NCI-H2196 (cell line): ENCODE measurements around the gene CAMKMT.
A peak's percentile ranks its signal among the peaks of the same experiment; 100 is the strongest.

Experiments used
- DNase-seq: peaks from one replicate; lab custom pipeline; 2025; ENCODE audit not compliant: unreplicated experiment; lab: John Stamatoyannopoulos, UW

The CAMKMT gene

GRCh38 chr2:44638649-44639048 lies 276.9 kb downstream of the CAMKMT start:
- no peak for DNase-seq

- DNase-seq = no peak
Observed at GRCh38 chr2:44639399-44639798, 277.7 kb downstream of the CAMKMT start.

DNA sequence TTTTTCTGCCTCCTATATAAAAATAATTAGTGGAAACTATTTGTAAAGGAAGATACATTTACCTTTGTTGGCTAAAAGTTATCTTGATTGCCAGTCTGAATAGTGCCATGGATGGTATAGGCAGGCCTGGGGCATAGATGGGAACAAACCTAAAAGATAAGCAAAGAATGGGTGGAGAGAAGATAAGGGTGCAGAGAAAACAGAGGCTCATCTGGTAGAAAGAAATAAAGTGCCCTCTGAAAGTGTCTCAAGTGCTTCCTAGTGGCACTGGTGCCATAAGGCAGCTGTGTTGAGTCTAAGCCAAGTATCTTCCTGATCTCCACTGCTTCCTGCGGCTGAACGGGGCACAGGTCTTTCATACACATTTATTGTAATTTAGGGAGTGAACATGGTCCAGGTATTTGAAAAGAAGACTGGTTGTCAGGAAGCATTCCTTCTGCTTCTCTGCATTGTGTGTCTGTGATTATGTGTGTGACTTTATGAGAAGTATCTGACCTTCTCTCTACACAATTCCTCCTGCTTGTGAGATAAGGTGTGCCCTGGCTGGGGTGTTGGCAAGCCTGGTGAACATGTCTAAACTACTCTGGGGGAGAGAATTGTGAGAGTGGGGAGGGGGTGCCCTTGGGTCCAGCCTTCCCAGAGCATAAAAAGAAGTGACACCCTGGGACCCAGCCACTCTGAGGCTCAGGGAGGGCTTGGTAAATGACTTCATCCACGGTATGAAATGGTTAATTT lies 280.5 kb downstream of the CAMKMT start:
- DNase-seq = peak; percentile 39

GRCh38 chr2:44645937-44646336 lies 284.2 kb downstream of the CAMKMT start:
- DNase-seq = no peak

GRCh38 chr2:44649381-44649780 lies 287.6 kb downstream of the CAMKMT start:
- DNase-seq = no peak

DNA sequence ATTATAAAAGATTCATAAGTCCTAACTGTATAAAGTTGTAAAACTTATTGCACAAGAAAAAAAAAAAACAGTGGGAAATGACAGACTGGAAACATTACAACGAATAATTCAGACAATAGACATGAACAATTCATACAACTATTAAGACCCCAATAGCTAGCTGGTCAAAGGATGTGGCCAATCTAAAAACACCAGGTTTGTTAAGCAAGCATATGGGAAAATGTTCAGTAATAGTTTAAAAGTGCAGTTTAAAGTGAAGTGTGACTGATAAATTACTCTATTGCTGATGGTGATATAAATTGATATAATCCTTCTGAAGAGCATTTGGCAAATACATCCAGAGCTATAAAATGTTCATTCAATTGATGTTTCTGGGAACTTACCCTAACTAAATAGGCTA lies 289.0 kb downstream of the CAMKMT start:
- no peak for DNase-seq

DNA sequence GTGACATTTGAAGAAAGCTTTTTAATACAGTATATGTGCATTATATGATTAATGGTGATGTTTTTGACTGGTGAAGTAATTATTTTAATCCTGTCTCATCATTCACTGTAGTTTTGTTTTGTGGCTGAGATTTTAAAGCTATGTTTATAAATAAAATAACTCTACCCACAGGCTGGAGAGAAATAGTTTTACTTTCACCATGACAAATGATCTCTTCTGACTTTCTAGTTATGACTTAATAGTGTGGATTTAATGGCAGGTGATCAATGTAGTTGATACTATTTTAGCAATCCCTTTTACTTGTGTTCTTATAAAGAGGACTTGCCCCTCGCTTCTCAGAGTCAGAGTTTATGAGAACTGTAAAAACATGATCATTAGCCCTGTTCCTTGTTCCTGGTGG lies 290.2 kb downstream of the CAMKMT start:
- no peak for DNase-seq

DNA sequence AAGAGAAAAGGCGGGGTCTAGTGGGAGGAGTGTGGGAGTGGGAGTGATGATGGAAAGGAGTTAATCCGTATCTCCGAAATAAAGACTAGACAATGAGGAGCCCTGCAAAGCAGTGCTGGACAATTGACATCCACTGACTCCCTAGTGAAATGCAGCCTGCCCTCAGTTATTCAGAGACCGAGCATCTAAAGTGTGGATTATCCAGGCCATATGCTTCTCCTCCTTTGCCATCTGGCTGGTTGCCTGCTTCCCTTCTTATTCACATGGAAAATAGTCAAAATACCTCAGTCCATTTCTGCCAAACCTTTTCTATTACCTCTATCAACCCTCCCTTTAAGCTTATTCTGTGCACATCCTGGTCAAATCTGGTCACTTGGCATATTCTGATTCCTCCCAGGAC lies 291.0 kb downstream of the CAMKMT start:
- no peak for DNase-seq

GRCh38 chr2:44655401-44655864 lies 293.7 kb downstream of the CAMKMT start:
- peak; percentile 7 for DNase-seq

DNA sequence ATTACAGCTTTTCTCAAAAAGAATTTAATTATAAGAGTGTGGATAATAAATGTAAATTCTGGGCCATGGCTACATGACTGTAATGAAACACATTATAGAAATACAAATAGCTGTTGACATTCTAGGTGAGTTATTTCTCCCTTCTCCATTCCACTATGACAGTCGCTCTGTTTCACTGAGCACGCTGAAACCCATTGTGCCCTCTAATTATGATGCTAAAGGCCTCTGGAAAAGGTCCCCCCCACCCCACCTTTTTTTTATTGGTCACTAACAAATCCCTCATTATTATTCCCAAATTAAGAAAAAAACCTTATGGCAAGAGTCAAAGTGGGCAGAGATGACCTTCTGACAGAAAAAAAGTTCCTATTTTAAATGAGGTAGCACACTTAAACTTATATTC lies 294.7 kb downstream of the CAMKMT start:
- DNase-seq = no peak

DNA sequence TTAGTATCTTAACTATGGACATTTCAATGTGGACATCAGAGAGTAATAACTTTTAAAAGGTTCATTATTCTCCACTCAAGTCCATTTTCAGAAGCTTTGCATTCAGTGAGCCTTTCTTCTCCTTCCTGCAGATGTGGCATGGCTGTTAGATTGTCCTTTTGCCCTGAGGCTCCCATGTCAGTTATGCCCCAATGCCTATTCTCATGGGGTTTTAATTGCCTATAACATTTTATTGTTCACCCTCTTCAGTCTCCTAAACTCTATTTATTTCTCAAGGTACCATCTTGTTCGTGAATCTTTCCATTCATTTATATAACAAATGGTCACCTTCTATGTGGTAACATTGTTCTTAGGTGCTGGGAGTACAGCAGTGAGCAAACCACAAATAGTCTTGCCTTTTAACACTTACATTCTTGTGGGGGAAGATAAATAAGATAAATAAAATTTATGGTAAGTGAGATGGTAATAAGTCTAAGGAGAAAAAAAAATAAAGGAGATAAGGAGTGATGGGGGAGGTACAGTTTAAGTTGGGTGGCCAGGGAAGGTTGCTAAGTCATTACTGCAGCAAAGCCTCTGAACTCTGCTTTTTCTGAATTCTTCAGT lies 301.8 kb downstream of the CAMKMT start:
- no peak for DNase-seq

GRCh38 chr2:44668336-44668735 lies 306.6 kb downstream of the CAMKMT start:
- no peak for DNase-seq

DNA sequence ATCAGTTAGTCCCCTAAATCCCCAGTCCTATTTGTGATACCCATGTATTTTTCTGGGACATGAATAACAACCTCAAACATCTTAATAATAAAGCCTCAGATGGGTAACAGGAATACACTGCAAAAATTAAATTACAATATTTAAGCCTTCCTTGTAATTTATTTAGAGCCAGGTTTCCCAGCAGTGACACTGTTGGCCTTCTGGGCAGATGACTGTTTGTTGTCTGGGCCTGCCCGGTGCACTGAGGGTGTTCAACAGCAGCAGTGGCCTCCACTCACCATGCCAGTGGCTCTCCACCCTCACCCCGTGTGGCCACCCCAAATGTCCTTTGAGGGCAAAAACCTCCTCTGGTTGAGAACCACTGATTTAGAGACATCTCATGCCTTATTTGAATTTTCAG lies 309.5 kb downstream of the CAMKMT start:
- DNase-seq = no peak

DNA sequence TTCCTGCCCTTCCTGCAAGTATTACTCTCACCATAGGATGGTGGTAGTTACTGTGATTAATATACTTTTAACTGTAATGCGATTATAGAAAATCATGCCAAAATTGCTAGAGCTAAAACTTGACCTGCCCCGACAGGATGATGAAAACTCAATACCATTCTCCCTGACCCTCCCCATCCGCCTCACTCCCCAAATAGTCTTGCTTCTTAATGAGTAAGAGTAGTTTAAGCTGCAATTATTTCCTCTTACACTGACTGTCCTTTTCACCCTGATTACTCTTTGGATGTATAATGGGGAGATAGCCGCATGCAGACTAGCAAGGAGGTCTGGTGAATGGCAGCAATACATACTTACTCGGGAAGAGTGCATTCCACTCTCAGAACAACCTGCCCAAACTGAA lies 310.2 kb downstream of the CAMKMT start:
- DNase-seq = no peak

GRCh38 chr2:44672431-44672830 lies 310.7 kb downstream of the CAMKMT start:
- no peak for DNase-seq

GRCh38 chr2:44674473-44675284 lies 312.9 kb downstream of the CAMKMT start:
- DNase-seq = no peak

- DNase-seq = no peak
Observed at GRCh38 chr2:44676379-44676778, 314.6 kb downstream of the CAMKMT start.

DNA sequence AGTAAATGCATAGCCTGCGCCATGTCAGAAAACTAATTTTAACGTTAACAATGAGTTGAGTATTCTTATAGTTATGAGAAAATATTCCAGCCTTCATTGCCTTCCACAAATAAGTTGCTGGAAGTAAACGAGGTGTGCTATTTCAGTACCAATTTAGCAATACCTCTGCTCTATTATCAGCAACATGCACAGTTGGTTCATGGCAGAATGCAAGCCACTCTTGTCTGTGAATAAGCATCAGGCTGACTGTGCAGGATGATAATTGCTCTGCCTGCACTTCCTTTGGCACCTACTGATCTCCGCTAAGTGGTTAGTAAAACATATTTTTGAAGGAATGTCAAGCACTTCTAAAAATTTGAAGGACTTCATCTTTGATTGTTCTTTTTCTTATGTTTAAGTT lies 317.8 kb downstream of the CAMKMT start:
- DNase-seq = no peak

DNA sequence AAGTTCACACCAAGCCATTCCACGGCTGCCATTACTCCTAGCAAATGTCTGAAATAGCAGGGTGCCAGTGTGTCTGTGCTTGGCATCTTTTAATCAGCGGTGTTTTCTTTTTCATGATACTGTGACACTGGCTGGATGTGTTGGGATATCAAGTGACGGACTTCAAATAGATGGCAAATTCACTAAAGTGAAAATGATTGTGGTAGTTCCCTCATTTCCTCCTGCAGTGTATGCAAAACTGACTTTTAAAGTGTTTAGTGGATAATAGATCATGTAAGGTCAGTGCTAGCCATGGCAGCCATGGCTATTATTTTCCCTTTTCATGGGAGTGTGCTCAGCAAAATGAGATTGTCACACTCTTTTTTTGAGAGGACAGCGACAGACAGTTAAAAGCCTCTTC lies 318.2 kb downstream of the CAMKMT start:
- DNase-seq = no peak

DNA sequence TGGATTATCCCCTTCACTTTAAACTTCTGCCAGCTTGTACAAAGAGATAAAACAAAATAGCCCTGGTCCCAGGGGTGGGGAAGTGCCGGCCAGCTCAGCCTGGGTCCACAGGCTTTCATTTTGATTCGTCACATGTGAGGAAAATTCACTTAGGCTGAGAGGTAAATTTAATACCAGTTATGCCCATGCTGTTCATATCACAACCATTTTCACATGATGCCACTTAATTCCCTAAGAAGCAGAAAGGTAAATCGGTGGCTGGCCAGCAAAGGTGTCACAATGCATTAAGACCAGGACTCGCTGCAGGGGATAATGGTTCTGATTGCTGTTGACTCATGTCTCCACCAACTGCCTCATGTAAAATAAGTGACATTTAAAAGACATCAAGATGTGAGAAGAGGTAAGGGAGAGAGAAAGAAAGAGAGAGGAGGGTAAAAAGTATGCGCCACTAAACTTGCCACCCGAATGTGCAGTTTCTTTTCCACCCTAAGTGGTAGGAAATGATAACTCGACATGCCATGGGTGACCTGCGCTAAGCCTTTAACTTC lies 318.8 kb downstream of the CAMKMT start:
- no peak for DNase-seq

GRCh38 chr2:44680983-44681531 lies 319.3 kb downstream of the CAMKMT start:
- peak; percentile 19 for DNase-seq
